ENCODE results near the gene PPID. TPM values are rescaled to one million over a fixed set of nuclear protein-coding genes. Genes with fewer than 3 reads are reported as not detected.

The PPID gene
- total RNA-seq, 1 experiment from 2014 or later: 53.5 TPM

DNA sequence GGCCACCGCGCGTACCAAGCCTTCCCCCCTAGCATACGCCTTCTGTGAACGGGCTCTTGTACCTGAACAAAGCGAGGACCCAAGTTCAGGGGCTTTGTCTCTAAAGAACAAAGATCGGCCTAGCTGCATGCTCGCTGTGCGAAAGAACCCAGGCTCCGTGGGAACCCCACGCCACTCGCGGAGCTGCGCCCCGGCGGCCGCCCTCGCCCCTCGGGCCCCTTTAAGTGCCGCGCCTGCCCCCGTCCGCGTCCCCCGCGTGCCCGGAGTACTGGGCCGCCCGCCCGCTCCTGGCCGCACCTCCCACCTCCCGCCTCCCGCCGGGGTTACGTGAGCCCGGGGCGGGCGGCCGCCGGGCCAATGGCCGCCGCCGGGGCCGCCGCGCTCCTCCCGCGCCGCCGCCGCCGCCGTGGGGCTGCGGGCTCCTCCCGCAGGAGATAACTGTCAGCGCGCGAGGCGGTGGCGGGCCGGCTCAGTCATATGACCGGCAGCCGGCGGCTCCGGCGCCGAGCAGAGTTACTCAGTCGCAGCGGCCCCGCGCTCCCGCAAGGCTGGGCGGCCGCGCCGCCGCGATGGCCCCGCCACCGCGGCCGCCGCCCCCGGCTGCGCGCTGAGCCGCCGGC, 45.5 kb upstream of the PPID start, which contains the start of gene FNIP2:
Gene FNIP2 (plus strand): TSS at position 472 of the 620 bp plus-strand sequence. CDS start 187 bp downstream, outside the sequence.
- Histone ChIP-seq H2BK120ac (ENCODE audit: low read depth, low read length, poor library complexity, severe bottlenecking) (peak within 1 kb of the TSS; percentile 39), H3K9ac (ENCODE audit: extremely low read depth, insufficient read length, low read length) (peak within 1 kb of the TSS; percentile 79), H3K18ac (ENCODE audit: insufficient read length, low read depth, low read length) (peak within 1 kb of the TSS; percentile 91), H3K23me2 (ENCODE audit: insufficient read length, low read depth, low read length, poor library complexity, severe bottlenecking) (peaks cover 5% of the 10 kb centered on the region), H2BK12ac (ENCODE audit: insufficient read length, low read depth, low read length) (peak within 1 kb of the TSS; percentile 38), H3K56ac (ENCODE audit: insufficient read length, low read depth, low read length) (no peak within 1 kb of the TSS), H3K4ac (ENCODE audit: low read depth, low read length) (no peak within 1 kb of the TSS; the same call in 1 of the 2 replicates), H3K4me2 (ENCODE audit: insufficient read depth, insufficient read length, low read length) (peak within 1 kb of the TSS; percentile 99), H3K14ac (ENCODE audit: insufficient read depth, low read length) (peak within 1 kb of the TSS; percentile 100), H3K9me3 (ENCODE audit: control insufficient read depth, low read depth, low read length) (no peaks in the 10 kb centered on the region), H2BK5ac (ENCODE audit: insufficient read length, low read length) (no peak within 1 kb of the TSS), H4K8ac (replicated peaks; ENCODE audit: insufficient read length, low read depth, low read length) (no peak within 1 kb of the TSS), H2AFZ (ENCODE audit: low read length) (peak within 1 kb of the TSS; percentile 70), H3K27me3 (ENCODE audit: insufficient read depth, low read length) (no peaks in the 10 kb centered on the region), H2BK15ac (ENCODE audit: low read depth, low read length) (no peak within 1 kb of the TSS; the same call in 1 of the 2 replicates), H3K79me1 (ENCODE audit: insufficient read depth, low read depth, low read length, poor library complexity, severe bottlenecking) (no peaks in the 10 kb centered on the region), H4K20me1 (ENCODE audit: control insufficient read depth, insufficient read depth, insufficient read length) (no peaks in the 10 kb centered on the region), H3K27ac (ENCODE audit: insufficient read length, low read depth, low read length) (no peak within 1 kb of the TSS), H4K5ac (ENCODE audit: insufficient read length, low read depth, low read length) (peak within 1 kb of the TSS; percentile 65), H2AK5ac (ENCODE audit: insufficient read length, low read length) (no peak within 1 kb of the TSS), H3T11ph (ENCODE audit: low read length) (peak within 1 kb of the TSS; percentile 48), H2BK20ac (ENCODE audit: low read depth, low read length, poor library complexity, severe bottlenecking) (no peak within 1 kb of the TSS), H3K23ac (ENCODE audit: insufficient read length, low read depth, low read length) (no peak within 1 kb of the TSS), H3K79me2 (ENCODE audit: insufficient read depth, low read length) (no peaks in the 10 kb centered on the region), H3K4me1 (ENCODE audit: insufficient read depth, low read length) (no peaks in the 10 kb centered on the region), H4K91ac (ENCODE audit: insufficient read length, low read depth, low read length) (no peak within 1 kb of the TSS)
- peak within 1 kb of the TSS; percentile 66 to 92 (median 78); a peak in 6 of 7 replicates for H3K27ac Mint-ChIP-seq
- WGBS (ENCODE audit: extremely low coverage, insufficient read length, low lambda C conversion rate): no CpG with 5 or more reads among the region's 88 CpGs
- H3K9me3 Mint-ChIP-seq: no peaks in the 10 kb centered on the region; a peak in 1 of 5 replicates
- peaks cover 22 to 23% of the 10 kb centered on the region in 2 experiments for H3K4me1 Mint-ChIP-seq
- H3K27me3 Mint-ChIP-seq (ENCODE audit: low read depth): peaks cover 20% of the 10 kb centered on the region
- H3K36me3 Mint-ChIP-seq (ENCODE audit: insufficient read depth in 1 of 3, low read depth in 3 of 3): no peaks in the 10 kb centered on the region; a peak in 1 of 7 replicates
- peak within 1 kb of the TSS; percentile 93 to 98 for H3K4me3 Mint-ChIP-seq
- TF ChIP-seq, protein P1, sequence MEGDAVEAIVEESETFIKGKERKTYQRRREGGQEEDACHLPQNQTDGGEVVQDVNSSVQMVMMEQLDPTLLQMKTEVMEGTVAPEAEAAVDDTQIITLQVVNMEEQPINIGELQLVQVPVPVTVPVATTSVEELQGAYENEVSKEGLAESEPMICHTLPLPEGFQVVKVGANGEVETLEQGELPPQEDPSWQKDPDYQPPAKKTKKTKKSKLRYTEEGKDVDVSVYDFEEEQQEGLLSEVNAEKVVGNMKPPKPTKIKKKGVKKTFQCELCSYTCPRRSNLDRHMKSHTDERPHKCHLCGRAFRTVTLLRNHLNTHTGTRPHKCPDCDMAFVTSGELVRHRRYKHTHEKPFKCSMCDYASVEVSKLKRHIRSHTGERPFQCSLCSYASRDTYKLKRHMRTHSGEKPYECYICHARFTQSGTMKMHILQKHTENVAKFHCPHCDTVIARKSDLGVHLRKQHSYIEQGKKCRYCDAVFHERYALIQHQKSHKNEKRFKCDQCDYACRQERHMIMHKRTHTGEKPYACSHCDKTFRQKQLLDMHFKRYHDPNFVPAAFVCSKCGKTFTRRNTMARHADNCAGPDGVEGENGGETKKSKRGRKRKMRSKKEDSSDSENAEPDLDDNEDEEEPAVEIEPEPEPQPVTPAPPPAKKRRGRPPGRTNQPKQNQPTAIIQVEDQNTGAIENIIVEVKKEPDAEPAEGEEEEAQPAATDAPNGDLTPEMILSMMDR (conservative IDR thresholded peaks at IDR 0.05): no peak
- peak; percentile 78 for DNase-seq
